Measurements from ENCODE around the gene LMF1. TPM values are rescaled to one million over a fixed set of nuclear protein-coding genes. Genes with fewer than 3 reads are reported as not detected.

The LMF1 gene
- total RNA-seq, 1 experiment from 2014 or later = 13.5 TPM

- ATAC-seq (no peak), DNase-seq (no peak)
- peaks cover 5% of the 10 kb centered on the region; the same call in 1 of the 2 replicates for H3K9me3 ChIP-seq (ENCODE audit: low read length)
- H2AFZ ChIP-seq (ENCODE audit: low read length) = no peak overlapping the region
- no peaks in the 10 kb centered on the region for H3K9me2 ChIP-seq (replicated peaks; ENCODE audit: low read length)
- intact Hi-C loops (cut with micrococcal nuclease) = no loop called here
- no peak overlapping the region for H3K27ac ChIP-seq (ENCODE audit: low read length)
- H3K9ac ChIP-seq (ENCODE audit: low read length) = no peak overlapping the region
- no peak overlapping the region for H3K4me3 ChIP-seq (ENCODE audit: low read length)
- ChIA-PET CTCF (no interaction called here), POLR2A (ENCODE audit: unreplicated experiment) (no interaction called here)
- no peak for TF ChIP-seq CTCF (conservative IDR thresholded peaks at IDR 0.05; ENCODE audit: low read depth, low read length)
- no peak for TF ChIP-seq EZH2phosphoT487 (IDR thresholded peaks at IDR 0.05; ENCODE audit: borderline replicate concordance, low read length)
- TF ChIP-seq EZH2 (IDR thresholded peaks at IDR 0.05; ENCODE audit: low read length, unreplicated experiment) = no peak
- peaks cover 9% of the 10 kb centered on the region for H3K36me3 ChIP-seq (ENCODE audit: low read depth, low read length)
- H3K27me3 ChIP-seq (ENCODE audit: low read length) = no peaks in the 10 kb centered on the region
- BruUV-seq (replicated peaks) = no TSS peak
- H4K20me1 ChIP-seq (ENCODE audit: low read length) = no peaks in the 10 kb centered on the region
- no peak overlapping the region for H3K4me2 ChIP-seq (ENCODE audit: low read length)
- no peaks in the 10 kb centered on the region for H3K79me2 ChIP-seq (ENCODE audit: low read length)
- H3F3A ChIP-seq (ENCODE audit: low read length, unreplicated experiment) = no peaks in the 10 kb centered on the region
- H3K4me1 ChIP-seq (ENCODE audit: insufficient read depth, low read length) = no peaks in the 10 kb centered on the region
Observed at GRCh38 chr16:909281-910000, 61.3 kb downstream of the LMF1 start.

- ChIA-PET CTCF (no interaction called here), POLR2A (ENCODE audit: unreplicated experiment) (no interaction called here)
- Histone ChIP-seq H2AFZ (ENCODE audit: low read length) (no peak overlapping the region), H3K9me3 (ENCODE audit: low read length) (peaks cover 5% of the 10 kb centered on the region; the same call in 1 of the 2 replicates), H3F3A (ENCODE audit: low read length, unreplicated experiment) (no peaks in the 10 kb centered on the region), H3K79me2 (ENCODE audit: low read length) (no peaks in the 10 kb centered on the region), H3K9ac (ENCODE audit: low read length) (no peak overlapping the region), H3K4me2 (ENCODE audit: low read length) (no peak overlapping the region), H3K4me1 (ENCODE audit: insufficient read depth, low read length) (no peaks in the 10 kb centered on the region), H3K9me2 (replicated peaks; ENCODE audit: low read length) (no peaks in the 10 kb centered on the region), H3K36me3 (ENCODE audit: low read depth, low read length) (peaks cover 9% of the 10 kb centered on the region), H3K27ac (ENCODE audit: low read length) (no peak overlapping the region), H3K4me3 (ENCODE audit: low read length) (no peak overlapping the region), H3K27me3 (ENCODE audit: low read length) (no peaks in the 10 kb centered on the region), H4K20me1 (ENCODE audit: low read length) (no peaks in the 10 kb centered on the region)
- no peak for TF ChIP-seq CTCF (conservative IDR thresholded peaks at IDR 0.05; ENCODE audit: low read depth, low read length)
- no peak for TF ChIP-seq EZH2phosphoT487 (IDR thresholded peaks at IDR 0.05; ENCODE audit: borderline replicate concordance, low read length)
- no peak for TF ChIP-seq EZH2 (IDR thresholded peaks at IDR 0.05; ENCODE audit: low read length, unreplicated experiment)
- DNase-seq (no peak), ATAC-seq (no peak)
- intact Hi-C loops (cut with micrococcal nuclease) = no loop called here
- no TSS peak for BruUV-seq (replicated peaks)
Observed at GRCh38 chr16:908526-909155, 62.1 kb downstream of the LMF1 start.

- no peaks in the 10 kb centered on the region for H3K79me2 ChIP-seq (ENCODE audit: low read length)
- H4K20me1 ChIP-seq (ENCODE audit: low read length) = no peaks in the 10 kb centered on the region
- H3K27me3 ChIP-seq (ENCODE audit: low read length) = no peaks in the 10 kb centered on the region
- DNase-seq (no peak), ATAC-seq (no peak)
- peaks cover 9% of the 10 kb centered on the region for H3K36me3 ChIP-seq (ENCODE audit: low read depth, low read length)
- H3K9ac ChIP-seq (ENCODE audit: low read length) = no peak overlapping the region
- H3K9me3 ChIP-seq (ENCODE audit: low read length) = peaks cover 5% of the 10 kb centered on the region; the same call in 1 of the 2 replicates
- H3F3A ChIP-seq (ENCODE audit: low read length, unreplicated experiment) = no peaks in the 10 kb centered on the region
- no peak overlapping the region for H3K4me2 ChIP-seq (ENCODE audit: low read length)
- BruUV-seq (replicated peaks) = no TSS peak
- ChIA-PET POLR2A (ENCODE audit: unreplicated experiment) (no interaction called here), CTCF (no interaction called here)
- no peak overlapping the region for H3K4me3 ChIP-seq (ENCODE audit: low read length)
- H3K27ac ChIP-seq (ENCODE audit: low read length) = no peak overlapping the region
- intact Hi-C loops (cut with micrococcal nuclease) = no loop called here
- no peak overlapping the region for H2AFZ ChIP-seq (ENCODE audit: low read length)
- TF ChIP-seq CTCF (conservative IDR thresholded peaks at IDR 0.05; ENCODE audit: low read depth, low read length) (no peak), EZH2 (IDR thresholded peaks at IDR 0.05; ENCODE audit: low read length, unreplicated experiment) (no peak), EZH2phosphoT487 (IDR thresholded peaks at IDR 0.05; ENCODE audit: borderline replicate concordance, low read length) (no peak)
- H3K9me2 ChIP-seq (replicated peaks; ENCODE audit: low read length) = no peaks in the 10 kb centered on the region
- H3K4me1 ChIP-seq (ENCODE audit: insufficient read depth, low read length) = no peaks in the 10 kb centered on the region
Observed at GRCh38 chr16:907842-908241, 62.9 kb downstream of the LMF1 start.
